Uterus (tissue), 4 donors: ENCODE data around the gene TMEM161A. TPM values are rescaled to one million over a fixed set of nuclear protein-coding genes. Genes with fewer than 3 reads are reported as not detected.
A peak's percentile ranks its signal among the peaks of the same experiment; 100 is the strongest.

Source experiments
- DNase-seq, 2 donors: peaks; one replicate each; pipeline ENCODE4 v3.0.0-alpha.2; 2019 to 2020
- H3K27ac ChIP-seq, 2 donors: fragments of 200-600 bp; sonication (generic); 1 replicate in 1 of 2; 2 replicates in 1 of 2; pipeline ENCODE4 v1.5.1; 2016 to 2018
- H3K27me3 ChIP-seq, 2 donors: fragments of 200-600 bp; sonication (generic); one replicate each; pipeline ENCODE4 v1.5.1; 2018 to 2019; ENCODE audit warnings: control low read depth in 1 of 2
- H3K36me3 ChIP-seq, 2 donors: fragments of 200-600 bp; sonication (generic); one replicate each; pipeline ENCODE4 v1.5.1; 2019; ENCODE audit warnings: control low read depth in 1 of 2
- H3K4me1 ChIP-seq, 2 donors: fragments of 200-600 bp; sonication (generic); one replicate each; pipeline ENCODE4 v1.5.1; 2018 to 2019; ENCODE audit warnings: control low read depth in 1 of 2
- H3K4me3 ChIP-seq, 2 donors: fragments of 200-600 bp; sonication (generic); 1 replicate in 1 of 2; 2 replicates in 1 of 2; pipeline ENCODE4 v1.5.1; 2018 to 2019; ENCODE audit warnings: mild to moderate bottlenecking in 1 of 2
- H3K9me3 ChIP-seq, 2 donors: fragments of 200-600 bp; sonication (generic); one replicate each; pipeline ENCODE4 v1.5.1; 2019; ENCODE audit warnings: control low read depth in 1 of 2
- CTCF ChIP-seq, 4 experiments: fragments of 200-600 bp in 2 of 4; fragments of 450-650 bp in 2 of 4; sonication (generic) in 2 of 4; IDR thresholded peaks; one replicate each; pipeline ENCODE4 v1.5.1; 2016 to 2019; ENCODE audit warnings: antibody characterized with exemption in 4 of 4, mild to moderate bottlenecking in 2 of 4, moderate library complexity in 1 of 4
- POLR2A ChIP-seq, 2 donors: fragments of 450-650 bp; IDR thresholded peaks; one replicate each; pipeline ENCODE4 v1.6.1; 2016; ENCODE audit warnings: antibody characterized with exemption in 2 of 2, mild to moderate bottlenecking in 1 of 2, moderate library complexity in 1 of 2
- intact Hi-C: fragments of 100-400 bp; cut with DNase I; formaldehyde crosslinking; loops from one replicate; pipeline ENCODE4 v1.15.1; 2023; ENCODE audit warnings: low total_unique reads
- total RNA-seq, 4 donors: library from RNA; depleted of rRNA in 3 of 4; stranded (reverse); fragments of >200 nt in 3 of 4; gene quantifications; one replicate each; pipeline versions ENCODE4 v1.1.0 to v1.2.4, GENCODE V29; 2014 to 2023
- donor health status: DM: yes; HTN: yes; CAD: no.

TMEM161A gene
- total RNA-seq, 4 donors from 2014 or later: 3.5 to 33.6 (median 17.3) TPM

- DNase-seq: peak in 1 of 2 donors; percentile 49
- intact Hi-C loops: no loop called here
- Histone ChIP-seq H3K36me3 (no peaks in the 10 kb centered on the region), H3K4me1 (peaks cover 0 to 6% of the 10 kb centered on the region in 2 donors), H3K4me3 (no peak within 1 kb of the TSS), H3K9me3 (no peaks in the 10 kb centered on the region), H3K27ac (no peak within 1 kb of the TSS), H3K27me3 (no peaks in the 10 kb centered on the region)
- TF ChIP-seq POLR2A (IDR thresholded peaks at IDR 0.05): no peak
- TF ChIP-seq CTCF (IDR thresholded peaks at IDR 0.05): no peak
These were observed 32.0 kb upstream of the TMEM161A start, which contains the start of gene MEF2B for GRCh38 chr19:19170053-19170872. MEF2B (minus strand) TSS chr19:19170263; CDS start chr19:19150735, 19,528 bp downstream.

- Histone ChIP-seq H3K36me3 (no peaks in the 10 kb centered on the region), H3K9me3 (no peaks in the 10 kb centered on the region), H3K27ac (no peak overlapping the region), H3K4me1 (peaks cover 0 to 6% of the 10 kb centered on the region in 2 donors), H3K27me3 (no peaks in the 10 kb centered on the region), H3K4me3 (no peak overlapping the region)
- DNase-seq: no peak
- no peak for TF ChIP-seq POLR2A (IDR thresholded peaks at IDR 0.05)
- no peak for TF ChIP-seq CTCF (IDR thresholded peaks at IDR 0.05)
- intact Hi-C loops: no loop called here
These were observed 31.2 kb upstream of the TMEM161A start for GRCh38 chr19:19169236-19170052.

GRCh38 chr19:19167612-19168011 lies 29.3 kb upstream of the TMEM161A start:
- Histone ChIP-seq H3K36me3 (no peaks in the 10 kb centered on the region), H3K9me3 (no peaks in the 10 kb centered on the region), H3K27ac (no peak overlapping the region), H3K27me3 (no peaks in the 10 kb centered on the region), H3K4me3 (no peak overlapping the region), H3K4me1 (peaks cover 0 to 6% of the 10 kb centered on the region in 2 donors)
- no peak for TF ChIP-seq POLR2A (IDR thresholded peaks at IDR 0.05)
- DNase-seq: no peak
- intact Hi-C loops: no loop called here

- Histone ChIP-seq H3K4me1 (peaks cover 0 to 5% of the 10 kb centered on the region in 2 donors), H3K9me3 (no peaks in the 10 kb centered on the region), H3K27me3 (no peaks in the 10 kb centered on the region), H3K36me3 (no peaks in the 10 kb centered on the region), H3K27ac (no peak overlapping the region), H3K4me3 (no peak overlapping the region)
- intact Hi-C loops: no loop called here
- TF ChIP-seq POLR2A (IDR thresholded peaks at IDR 0.05): no peak
- DNase-seq: no peak
These were observed 27.1 kb upstream of the TMEM161A start for GRCh38 chr19:19165396-19165795.

- Histone ChIP-seq H3K4me3 (no peak overlapping the region), H3K27me3 (no peaks in the 10 kb centered on the region), H3K9me3 (no peaks in the 10 kb centered on the region), H3K27ac (no peak overlapping the region), H3K36me3 (no peaks in the 10 kb centered on the region), H3K4me1 (no peaks in the 10 kb centered on the region)
- TF ChIP-seq CTCF (IDR thresholded peaks at IDR 0.05) (no peak), POLR2A (IDR thresholded peaks at IDR 0.05) (no peak)
- intact Hi-C loops: no loop called here
- DNase-seq: no peak
These were observed 24.2 kb upstream of the TMEM161A start for GRCh38 chr19:19162495-19162894.
